ENCODE results near the gene NOXRED1. TPM values are rescaled to one million over a fixed set of nuclear protein-coding genes. Genes with fewer than 3 reads are reported as not detected.

The NOXRED1 gene
- total RNA-seq, 2 experiments from 2014 or later = 0.27 to 0.41 TPM

DNA sequence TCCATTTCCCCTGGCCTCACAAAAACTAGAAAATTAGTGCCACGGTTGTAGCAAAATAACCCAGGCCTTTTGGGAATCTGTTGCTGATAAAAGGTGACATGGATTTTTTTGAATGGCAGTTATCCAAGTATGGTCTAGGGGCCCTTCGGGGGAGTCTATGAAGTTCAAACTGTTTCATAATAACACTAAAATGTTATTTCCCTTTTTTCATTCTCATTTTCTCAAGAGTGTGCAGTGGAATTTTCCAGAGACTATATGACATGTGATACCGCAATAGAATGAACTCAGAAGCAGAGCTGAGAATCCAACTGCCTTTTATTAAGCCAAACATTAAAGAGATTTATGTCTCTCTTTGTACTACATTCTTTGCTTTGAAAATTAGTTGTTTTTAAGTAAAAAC is 75.6 kb downstream of the NOXRED1 start:
- DNase-seq = no peak
- TF ChIP-seq, protein P1, sequence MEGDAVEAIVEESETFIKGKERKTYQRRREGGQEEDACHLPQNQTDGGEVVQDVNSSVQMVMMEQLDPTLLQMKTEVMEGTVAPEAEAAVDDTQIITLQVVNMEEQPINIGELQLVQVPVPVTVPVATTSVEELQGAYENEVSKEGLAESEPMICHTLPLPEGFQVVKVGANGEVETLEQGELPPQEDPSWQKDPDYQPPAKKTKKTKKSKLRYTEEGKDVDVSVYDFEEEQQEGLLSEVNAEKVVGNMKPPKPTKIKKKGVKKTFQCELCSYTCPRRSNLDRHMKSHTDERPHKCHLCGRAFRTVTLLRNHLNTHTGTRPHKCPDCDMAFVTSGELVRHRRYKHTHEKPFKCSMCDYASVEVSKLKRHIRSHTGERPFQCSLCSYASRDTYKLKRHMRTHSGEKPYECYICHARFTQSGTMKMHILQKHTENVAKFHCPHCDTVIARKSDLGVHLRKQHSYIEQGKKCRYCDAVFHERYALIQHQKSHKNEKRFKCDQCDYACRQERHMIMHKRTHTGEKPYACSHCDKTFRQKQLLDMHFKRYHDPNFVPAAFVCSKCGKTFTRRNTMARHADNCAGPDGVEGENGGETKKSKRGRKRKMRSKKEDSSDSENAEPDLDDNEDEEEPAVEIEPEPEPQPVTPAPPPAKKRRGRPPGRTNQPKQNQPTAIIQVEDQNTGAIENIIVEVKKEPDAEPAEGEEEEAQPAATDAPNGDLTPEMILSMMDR (IDR thresholded peaks at IDR 0.05) = no peak
- POLR2A ChIA-PET = no interaction called here
- no peaks in the 10 kb centered on the region for H3K27me3 Mint-ChIP-seq
- H3K4me3 Mint-ChIP-seq = no peak overlapping the region
- intact Hi-C loops (cut with micrococcal nuclease) = no loop called here
- H3K27ac Mint-ChIP-seq = no peak overlapping the region
- peaks cover 17% of the 10 kb centered on the region for H3K36me3 Mint-ChIP-seq (ENCODE audit: low read depth)
- no peak for ATAC-seq
- H3K9me3 Mint-ChIP-seq = no peaks in the 10 kb centered on the region
- CTCF ChIA-PET = no interaction called here
- H3K4me1 Mint-ChIP-seq (ENCODE audit: low read depth) = no peaks in the 10 kb centered on the region

DNA sequence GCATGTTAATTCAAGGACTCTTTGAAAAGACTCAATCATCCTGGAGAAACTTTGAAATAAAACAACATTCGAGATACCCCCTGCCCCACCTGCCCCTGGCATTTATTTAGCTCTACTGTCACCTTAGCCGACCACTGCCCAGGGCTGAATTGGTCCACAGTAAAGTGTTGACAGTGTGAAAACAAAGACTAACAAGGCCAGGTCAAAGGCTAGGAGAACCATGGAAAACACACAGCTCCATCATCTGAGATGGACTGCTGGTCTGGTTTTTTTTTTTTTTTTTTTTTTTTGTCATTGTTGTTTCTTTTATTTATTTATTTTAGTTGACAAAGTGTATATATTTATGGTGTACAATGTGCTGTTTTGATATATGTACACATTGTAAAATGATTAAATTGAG is 76.8 kb downstream of the NOXRED1 start:
- Mint-ChIP-seq H3K27ac (no peak overlapping the region), H3K9me3 (no peaks in the 10 kb centered on the region), H3K4me1 (ENCODE audit: low read depth) (no peaks in the 10 kb centered on the region), H3K36me3 (ENCODE audit: low read depth) (peaks cover 19% of the 10 kb centered on the region), H3K27me3 (no peaks in the 10 kb centered on the region), H3K4me3 (no peak overlapping the region)
- ChIA-PET POLR2A (no interaction called here), CTCF (no interaction called here)
- DNase-seq = no peak
- no peak for ATAC-seq
- intact Hi-C loops (cut with micrococcal nuclease) = no loop called here
- TF ChIP-seq, protein P1 (IDR thresholded peaks at IDR 0.05) = no peak

DNA sequence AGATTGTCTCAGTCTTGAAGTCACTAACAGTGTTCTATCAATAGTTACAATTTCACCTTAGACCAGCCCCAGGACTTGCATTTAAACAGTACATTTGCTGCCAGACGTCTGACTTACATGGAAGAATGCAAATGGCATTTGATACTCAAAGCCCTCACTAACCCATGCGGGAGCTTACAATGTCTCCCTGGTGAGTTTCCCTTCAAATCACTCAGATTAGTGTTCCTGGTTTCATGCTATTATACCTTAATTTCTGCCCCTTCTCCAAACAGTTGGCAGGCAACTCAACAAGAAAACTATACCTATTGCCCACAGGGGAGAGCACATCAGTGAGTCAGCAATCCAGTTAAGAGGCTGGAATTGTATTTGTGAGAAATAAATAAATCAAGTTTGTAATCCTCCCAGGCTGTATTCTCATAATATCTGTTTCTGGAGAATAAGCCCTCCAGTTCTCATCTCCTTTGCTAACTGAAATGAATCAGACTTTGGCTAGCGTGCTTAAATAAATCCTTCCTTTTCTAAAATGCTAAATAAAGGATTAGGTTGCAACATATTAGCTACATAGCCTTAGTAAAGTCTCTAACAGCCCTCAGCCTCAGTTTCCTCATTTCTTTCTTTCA is 78.8 kb downstream of the NOXRED1 start:
- intact Hi-C loops (cut with micrococcal nuclease) = no loop called here
- CTCF ChIA-PET = no interaction called here
- peaks cover 6% of the 10 kb centered on the region for H3K36me3 Mint-ChIP-seq (ENCODE audit: low read depth)
- no peak for DNase-seq
- POLR2A ChIA-PET = no interaction called here
- no peaks in the 10 kb centered on the region for H3K9me3 Mint-ChIP-seq
- ATAC-seq = no peak
- no peak overlapping the region for H3K27ac Mint-ChIP-seq
- H3K4me3 Mint-ChIP-seq = no peak overlapping the region
- TF ChIP-seq, protein P1 (IDR thresholded peaks at IDR 0.05) = no peak
- no peaks in the 10 kb centered on the region for H3K27me3 Mint-ChIP-seq
- H3K4me1 Mint-ChIP-seq (ENCODE audit: low read depth) = no peaks in the 10 kb centered on the region

Other genes with a start within 250 kb of the NOXRED1 start
- 1 to 10 TPM; 3.3 to 3.6 TPM for gene TMEM63C, start 241.7 kb downstream of the NOXRED1 start, total RNA-seq
- gene NGB, start 152.3 kb downstream of the NOXRED1 start, total RNA-seq = not detected
- gene POMT2, start 102.6 kb downstream of the NOXRED1 start, total RNA-seq = 10 to 100 TPM; 14.2 to 15.3 TPM
- gene GSTZ1, start 102.5 kb downstream of the NOXRED1 start, total RNA-seq = 10 to 100 TPM; 19.1 to 20.5 TPM
- gene TMED8, start 46.4 kb downstream of the NOXRED1 start, total RNA-seq = 10 to 100 TPM; 25.0 to 25.4 TPM
- gene SAMD15, start 46.1 kb downstream of the NOXRED1 start, total RNA-seq = under 1 TPM; 0.11 to 0.56 TPM
- gene VIPAS39, start 34.1 kb upstream of the NOXRED1 start, total RNA-seq = 10 to 100 TPM; 13.9 to 16.8 TPM
- gene AHSA1, start 34.6 kb upstream of the NOXRED1 start, total RNA-seq = 100 to 1,000 TPM; 325 to 339 TPM
- under 1 TPM; 0.74 to 0.94 TPM for gene ISM2, start 75.3 kb upstream of the NOXRED1 start, total RNA-seq
- gene SPTLC2, start 193.1 kb upstream of the NOXRED1 start, total RNA-seq = 10 to 100 TPM; 23.7 to 30.2 TPM